Tibial nerve (tissue), 4 donors: ENCODE measurements around the gene PPIF. TPM values are rescaled to one million over a fixed set of nuclear protein-coding genes. Genes with fewer than 3 reads are reported as not detected.

Experiments used
- DNase-seq, 2 donors: peaks; one replicate each; pipeline ENCODE4 v3.0.0-alpha.2; 2019; ENCODE audit warnings: low spot score in 2 of 2
- H3K27ac ChIP-seq, 4 donors: fragments of 200-600 bp; sonication (generic) in 3 of 4; one replicate each; pipeline ENCODE4 v1.5.1; 2017 to 2019; ENCODE audit warnings: mild to moderate bottlenecking in 1 of 4
- H3K27me3 ChIP-seq, 2 donors: fragments of 200-600 bp; sonication (generic) in 1 of 2; one replicate each; pipeline versions ENCODE4 v1.5.1 to v1.6.0; 2017 to 2019
- H3K36me3 ChIP-seq, 3 donors: fragments of 200-600 bp; sonication (generic); one replicate each; pipeline ENCODE4 v1.5.1; 2018 to 2019
- H3K4me1 ChIP-seq, 4 donors: fragments of 200-600 bp; sonication (generic) in 3 of 4; one replicate each; pipeline ENCODE4 v1.5.1; 2017 to 2019
- H3K4me3 ChIP-seq, 4 donors: fragments of 200-600 bp; sonication (generic) in 3 of 4; one replicate each; pipeline ENCODE4 v1.5.1; 2017 to 2019; ENCODE audit warnings: mild to moderate bottlenecking in 1 of 4, moderate library complexity in 1 of 4
- H3K9me3 ChIP-seq, 4 donors: fragments of 200-600 bp; sonication (generic) in 3 of 4; one replicate each; pipeline ENCODE4 v1.5.1; 2017 to 2019
- CTCF ChIP-seq, 5 experiments: fragments of 200-600 bp in 3 of 5; fragments of 450-650 bp in 2 of 5; sonication (generic) in 3 of 5; IDR thresholded peaks; one replicate each; pipeline ENCODE4 v1.5.1; 2016 to 2019; ENCODE audit warnings: antibody characterized with exemption in 5 of 5, mild to moderate bottlenecking in 3 of 5, moderate library complexity in 2 of 5
- EP300 ChIP-seq, 2 donors: sonication (generic); formaldehyde crosslinking; IDR thresholded peaks; one replicate each; pipeline ENCODE4 v1.6.1; 2017; ENCODE audit warnings: antibody characterized with exemption in 2 of 2, mild to moderate bottlenecking in 1 of 2
- POLR2A ChIP-seq, 2 donors: fragments of 450-650 bp; IDR thresholded peaks; one replicate each; pipeline ENCODE4 v1.6.1; 2017; ENCODE audit warnings: antibody characterized with exemption in 2 of 2, mild to moderate bottlenecking in 2 of 2, moderate library complexity in 2 of 2
- WGBS, 2 donors: methylation state at CpG; one replicate each; pipeline ENCODE4 v1.1.5; 2018; 5-methylcytosine and 5-hydroxymethylcytosine counted together
- total RNA-seq, 4 donors: library from RNA; depleted of rRNA; stranded (reverse); fragments of >200 nt; gene quantifications; one replicate each; pipeline ENCODE4 v1.1.0, GENCODE V29; 2016

The PPIF gene
- total RNA-seq, 4 donors from 2014 or later: 16.6 to 36.0 (median 20.6) TPM

GRCh38 chr10:79374312-79375191 lies 27.3 kb downstream of the PPIF start:
- Histone ChIP-seq H3K9me3 (peaks cover 0 to 18% (median 0%) of the 10 kb centered on the region in 4 donors), H3K4me1 (peaks cover 0 to 26% (median 11%) of the 10 kb centered on the region in 4 donors), H3K4me3 (no peak overlapping the region), H3K27me3 (no peaks in the 10 kb centered on the region), H3K27ac (peak overlapping the region in 2 of 4 donors; percentile 26 to 32), H3K36me3 (no peaks in the 10 kb centered on the region)
- peak; percentile 75 to 85 for DNase-seq
- no peak for TF ChIP-seq POLR2A (IDR thresholded peaks at IDR 0.05)
- peak in 1 of 2 donors; percentile 49 for TF ChIP-seq EP300 (IDR thresholded peaks at IDR 0.05)
- TF ChIP-seq CTCF (IDR thresholded peaks at IDR 0.05): peak; percentile 92 to 98 (median 96)
- 11 to 15% methylated on average over 7 of the region's 7 CpGs for WGBS, 2 donors

- Histone ChIP-seq H3K36me3 (no peaks in the 10 kb centered on the region), H3K4me1 (peaks cover 0 to 36% (median 20%) of the 10 kb centered on the region in 4 donors), H3K27ac (peak overlapping the region in 1 of 4 donors; percentile 33), H3K9me3 (peaks cover 0 to 10% (median 0%) of the 10 kb centered on the region in 4 donors), H3K27me3 (no peaks in the 10 kb centered on the region), H3K4me3 (no peak overlapping the region)
- WGBS, 2 donors: 70 to 75% methylated on average over 6 of the region's 6 CpGs
- no peak for DNase-seq
- TF ChIP-seq EP300 (IDR thresholded peaks at IDR 0.05) (no peak), CTCF (IDR thresholded peaks at IDR 0.05) (no peak), POLR2A (IDR thresholded peaks at IDR 0.05) (no peak)
Measured at GRCh38 chr10:79375321-79376077, 28.2 kb downstream of the PPIF start.

- Histone ChIP-seq H3K36me3 (no peaks in the 10 kb centered on the region), H3K27me3 (no peaks in the 10 kb centered on the region), H3K9me3 (peaks cover 0 to 4% (median 0%) of the 10 kb centered on the region in 4 donors), H3K4me1 (peaks cover 0 to 42% (median 26%) of the 10 kb centered on the region in 4 donors), H3K27ac (peak overlapping the region in 1 of 4 donors; percentile 33), H3K4me3 (no peak overlapping the region)
- DNase-seq: no peak
- no peak for TF ChIP-seq CTCF (IDR thresholded peaks at IDR 0.05)
- no peak for TF ChIP-seq EP300 (IDR thresholded peaks at IDR 0.05)
- no peak for TF ChIP-seq POLR2A (IDR thresholded peaks at IDR 0.05)
- 79 to 81% methylated on average over 8 to 11 of the region's 11 CpGs for WGBS, 2 donors
Measured at GRCh38 chr10:79376078-79376628, 28.9 kb downstream of the PPIF start.

GRCh38 chr10:79376751-79377556 lies 29.7 kb downstream of the PPIF start:
- TF ChIP-seq POLR2A (IDR thresholded peaks at IDR 0.05): no peak
- TF ChIP-seq EP300 (IDR thresholded peaks at IDR 0.05): no peak
- TF ChIP-seq CTCF (IDR thresholded peaks at IDR 0.05): no peak
- Histone ChIP-seq H3K4me3 (no peak overlapping the region), H3K36me3 (no peaks in the 10 kb centered on the region), H3K4me1 (peaks cover 0 to 50% (median 31%) of the 10 kb centered on the region in 4 donors), H3K27ac (no peak overlapping the region), H3K9me3 (no peaks in the 10 kb centered on the region), H3K27me3 (no peaks in the 10 kb centered on the region)
- WGBS, 2 donors: 94 to 95% methylated on average over 12 of the region's 12 CpGs
- no peak for DNase-seq
